Measurements from ENCODE around the gene ABHD1.

DNA sequence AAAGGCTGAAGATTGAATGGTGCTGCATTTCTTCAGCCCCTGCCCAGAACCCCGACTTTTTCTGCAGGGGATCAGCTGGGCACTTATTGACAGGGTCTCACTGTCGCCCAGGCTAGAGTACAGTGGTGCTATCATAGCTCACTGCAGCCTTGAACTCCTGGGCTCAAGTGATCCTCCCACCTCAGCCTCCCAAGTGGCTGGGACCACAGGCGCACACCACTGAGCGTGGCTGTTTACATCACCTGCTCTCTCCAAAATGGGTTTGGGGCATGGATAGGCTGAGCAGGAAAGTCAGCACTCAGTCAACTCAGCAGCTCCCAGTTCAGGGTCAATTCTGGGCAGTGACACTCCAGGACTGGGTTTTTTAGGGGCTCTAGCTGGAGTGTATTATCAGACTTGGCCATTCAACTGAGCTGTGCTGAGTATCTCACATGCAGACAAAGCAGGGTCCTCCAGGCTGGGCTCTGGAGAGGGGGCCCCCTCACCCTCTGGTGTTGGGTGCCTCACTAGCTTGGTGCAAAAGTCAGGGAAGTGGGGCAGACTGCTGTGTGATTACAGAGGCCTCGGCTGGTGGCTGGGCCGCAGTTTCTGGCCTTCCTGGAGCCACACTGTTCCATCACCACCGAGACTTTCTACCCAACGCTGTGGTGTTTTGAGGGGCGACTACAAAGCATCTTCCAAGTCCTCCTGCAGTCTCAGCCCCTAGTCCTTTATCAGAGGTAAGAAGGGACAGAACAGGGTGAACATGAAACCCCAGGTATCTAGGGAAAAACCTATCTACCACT is 4.5 kb downstream of the ABHD1 start:
- TF ChIP-seq, protein P1, sequence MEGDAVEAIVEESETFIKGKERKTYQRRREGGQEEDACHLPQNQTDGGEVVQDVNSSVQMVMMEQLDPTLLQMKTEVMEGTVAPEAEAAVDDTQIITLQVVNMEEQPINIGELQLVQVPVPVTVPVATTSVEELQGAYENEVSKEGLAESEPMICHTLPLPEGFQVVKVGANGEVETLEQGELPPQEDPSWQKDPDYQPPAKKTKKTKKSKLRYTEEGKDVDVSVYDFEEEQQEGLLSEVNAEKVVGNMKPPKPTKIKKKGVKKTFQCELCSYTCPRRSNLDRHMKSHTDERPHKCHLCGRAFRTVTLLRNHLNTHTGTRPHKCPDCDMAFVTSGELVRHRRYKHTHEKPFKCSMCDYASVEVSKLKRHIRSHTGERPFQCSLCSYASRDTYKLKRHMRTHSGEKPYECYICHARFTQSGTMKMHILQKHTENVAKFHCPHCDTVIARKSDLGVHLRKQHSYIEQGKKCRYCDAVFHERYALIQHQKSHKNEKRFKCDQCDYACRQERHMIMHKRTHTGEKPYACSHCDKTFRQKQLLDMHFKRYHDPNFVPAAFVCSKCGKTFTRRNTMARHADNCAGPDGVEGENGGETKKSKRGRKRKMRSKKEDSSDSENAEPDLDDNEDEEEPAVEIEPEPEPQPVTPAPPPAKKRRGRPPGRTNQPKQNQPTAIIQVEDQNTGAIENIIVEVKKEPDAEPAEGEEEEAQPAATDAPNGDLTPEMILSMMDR (IDR thresholded peaks at IDR 0.05), result no peak
- no peak for TF ChIP-seq POLR2A (IDR thresholded peaks at IDR 0.05)
- no peak for TF ChIP-seq POLR2AphosphoS5 (IDR thresholded peaks at IDR 0.05; ENCODE audit: insufficient read depth in 1 of 2, low read depth in 1 of 2)

Measured in vagina (tissue), 2 donors.